ENCODE measurements around the gene SMAD6.

The SMAD6 gene

GRCh38 chr15:66702035-66702786, at the start of gene SMAD6:
TSS of gene SMAD6 (plus strand) at chr15:66702236. CDS start at chr15:66703259, 1,023 bp downstream.
- DNase-seq (ENCODE audit: low read depth in 2 of 2), result peak; percentile 68 to 70

DNA sequence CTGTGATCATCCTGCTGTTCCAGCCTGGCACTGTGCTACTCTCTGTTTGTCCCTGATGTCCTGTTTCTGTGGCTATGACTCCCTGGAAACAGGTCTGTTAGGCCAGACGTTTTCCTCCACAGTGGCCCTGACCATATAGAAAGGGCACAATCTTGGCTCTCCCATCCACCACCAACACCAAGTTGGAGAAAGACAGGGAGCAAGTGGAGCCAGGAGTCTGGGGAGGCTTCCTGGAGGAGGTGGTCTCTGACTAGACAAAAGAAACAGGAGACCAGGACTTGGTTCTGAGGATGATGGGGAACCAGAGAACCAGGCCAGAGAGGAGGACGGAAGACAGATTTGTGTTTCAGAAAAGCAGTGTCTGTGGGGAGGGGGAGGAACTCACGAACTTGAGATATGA, 49.2 kb upstream of the SMAD6 start:
- no peak for DNase-seq (ENCODE audit: low read depth in 2 of 2)

GRCh38 chr15:66653398-66653797, 48.6 kb upstream of the SMAD6 start:
- no peak for DNase-seq (ENCODE audit: low read depth in 2 of 2)

DNA sequence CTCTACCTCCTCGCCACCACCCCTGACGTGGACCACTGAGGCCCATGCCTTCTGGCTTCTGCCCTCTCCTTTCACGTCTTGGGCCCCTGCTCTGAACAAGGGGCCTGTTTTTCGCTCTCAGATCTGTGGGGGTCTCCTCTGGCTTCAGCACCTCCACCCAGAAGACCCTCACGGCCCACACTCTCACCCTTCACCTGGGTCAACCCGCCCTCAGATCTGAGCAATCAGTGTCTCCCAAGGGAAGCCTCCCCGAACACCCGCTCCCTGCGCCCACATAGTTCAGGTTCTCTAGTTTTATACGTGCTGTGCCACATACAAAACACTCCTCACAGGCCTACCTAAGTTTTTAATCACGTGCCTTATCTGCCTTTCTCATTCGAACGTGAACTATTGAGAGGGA, 48.2 kb upstream of the SMAD6 start:
- DNase-seq (ENCODE audit: low read depth in 2 of 2), result no peak

DNA sequence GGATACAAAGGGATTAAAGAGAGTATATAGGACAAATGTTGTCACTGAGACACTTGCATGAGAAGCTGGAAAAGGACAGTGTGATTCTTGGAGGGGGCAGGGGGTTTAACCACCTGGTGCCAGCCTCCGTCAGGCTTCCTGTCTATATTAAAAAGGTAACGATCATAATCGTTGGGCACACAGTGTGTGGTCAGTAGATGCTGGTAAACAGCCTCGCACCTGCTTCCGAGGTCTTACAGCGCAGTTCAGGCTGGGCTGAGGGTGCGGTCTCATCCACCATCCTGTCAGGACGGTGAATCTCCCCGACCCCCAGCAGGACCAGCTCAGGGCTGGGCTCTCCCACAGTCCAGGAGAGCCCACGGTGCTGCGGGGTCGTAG, 47.7 kb upstream of the SMAD6 start:
- no peak for DNase-seq (ENCODE audit: low read depth in 2 of 2)

DNA sequence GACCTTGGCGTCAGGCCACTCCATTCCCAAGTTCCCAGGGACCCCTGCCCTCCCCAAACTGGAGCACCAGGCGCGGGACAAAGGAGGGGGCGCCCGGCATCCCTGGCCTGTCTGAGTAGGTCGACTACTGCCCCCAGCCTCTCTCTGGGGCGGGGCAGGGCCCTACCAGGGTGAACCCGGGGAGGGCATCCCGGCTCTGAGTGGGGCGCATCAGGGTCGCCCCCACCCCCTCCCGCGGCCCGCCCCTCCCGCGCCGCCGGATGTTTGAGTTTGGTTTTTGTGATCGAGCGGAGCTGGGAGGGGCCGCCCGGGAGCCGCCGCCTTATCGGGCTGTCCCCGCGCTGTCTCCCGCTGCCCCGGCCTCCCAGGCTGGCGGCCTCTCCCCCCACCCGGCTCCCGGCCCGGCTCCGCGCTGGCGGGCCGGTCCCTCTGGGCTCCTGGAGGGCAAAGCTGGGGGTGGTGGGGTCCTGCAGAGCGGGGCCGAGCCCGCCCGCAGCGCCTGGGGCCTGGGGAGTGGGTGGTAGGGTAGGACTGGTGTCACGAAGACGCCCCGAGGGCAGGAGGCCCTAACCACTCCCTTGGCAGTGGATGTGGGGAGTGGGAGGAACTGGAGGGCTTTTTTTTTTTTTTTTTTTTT, 47.2 kb upstream of the SMAD6 start:
- no peak for DNase-seq (ENCODE audit: low read depth in 2 of 2)

GRCh38 chr15:66655511-66655910, 46.5 kb upstream of the SMAD6 start:
- no peak for DNase-seq (ENCODE audit: low read depth in 2 of 2)

- DNase-seq (ENCODE audit: low read depth in 2 of 2), result no peak
Observed at GRCh38 chr15:66655997-66656396, 46.0 kb upstream of the SMAD6 start.

- no peak for DNase-seq (ENCODE audit: low read depth in 2 of 2)
Observed at GRCh38 chr15:66657185-66658020, 44.6 kb upstream of the SMAD6 start.

DNA sequence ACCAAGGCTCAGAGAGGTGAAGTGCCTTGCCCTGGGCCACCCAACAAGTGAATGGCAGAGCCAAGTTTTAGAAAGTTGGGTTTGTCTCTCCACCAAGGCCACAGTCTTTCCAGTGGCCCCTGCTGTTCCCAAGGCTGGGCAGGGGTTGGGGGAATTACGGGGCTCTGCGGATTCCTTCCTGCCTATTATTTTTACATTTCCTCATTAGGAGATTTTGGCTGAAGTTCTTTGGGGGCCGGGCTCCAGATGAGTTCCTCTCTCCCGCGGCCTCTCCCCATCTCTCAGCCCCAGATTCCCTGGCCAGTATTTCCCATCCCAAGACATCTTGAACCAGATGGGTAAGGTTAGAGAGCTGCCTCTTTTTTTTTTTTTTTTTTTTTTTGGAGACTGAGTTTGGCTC, 44.0 kb upstream of the SMAD6 start:
- DNase-seq (ENCODE audit: low read depth in 2 of 2), result no peak

DNA sequence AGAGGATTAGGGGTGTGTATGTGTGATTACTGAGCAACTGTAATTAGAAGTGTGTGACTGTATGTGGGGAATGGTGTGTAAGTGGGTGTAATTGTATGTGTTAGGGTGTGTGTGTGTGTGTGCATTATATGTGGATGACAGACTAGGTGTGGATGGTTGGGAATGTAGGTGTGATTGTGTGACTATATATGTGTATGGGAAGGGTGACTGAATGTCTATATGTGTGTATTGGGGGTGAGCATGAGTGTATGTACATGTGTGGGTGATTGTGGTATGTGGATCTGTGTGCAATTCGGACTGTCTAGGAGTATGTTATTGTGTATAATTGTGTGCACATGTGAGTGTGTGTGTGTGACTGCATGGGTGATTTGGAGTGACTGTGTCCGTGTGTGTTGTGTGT, 43.2 kb upstream of the SMAD6 start:
- DNase-seq (ENCODE audit: low read depth in 2 of 2), result no peak

- DNase-seq (ENCODE audit: low read depth in 2 of 2), result no peak
Observed at GRCh38 chr15:66659384-66659783, 42.7 kb upstream of the SMAD6 start.

DNA sequence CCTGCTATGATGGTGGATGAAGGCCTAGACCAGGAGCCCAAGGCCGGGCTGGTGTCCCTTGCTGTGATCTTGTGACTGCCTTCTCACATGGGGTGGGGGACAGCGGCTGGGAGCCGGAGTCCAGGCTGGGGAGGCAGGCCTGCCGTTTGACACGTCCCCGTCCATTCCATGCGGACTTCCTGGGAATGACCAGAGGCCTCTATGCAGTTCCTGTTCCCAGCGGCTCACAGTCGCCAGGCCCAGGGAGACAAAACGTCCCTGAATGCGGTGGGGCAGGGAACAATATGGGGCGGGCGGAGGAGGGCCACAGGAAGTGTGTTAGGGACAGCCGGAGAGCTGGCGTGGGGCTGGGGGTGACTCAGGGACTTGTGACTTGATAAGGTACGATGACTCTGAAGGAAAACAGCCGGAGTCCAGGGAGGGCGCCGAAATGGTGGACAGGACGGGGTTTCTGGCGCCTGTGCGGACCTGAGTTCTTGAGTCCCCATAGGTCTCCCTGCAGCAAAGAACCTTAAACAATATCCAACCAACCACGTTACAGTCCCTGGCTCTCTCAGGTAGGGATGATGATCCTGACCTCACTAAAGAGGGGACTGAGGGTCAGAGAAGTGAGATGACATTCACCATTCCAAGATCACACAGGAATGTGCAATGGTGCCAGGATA, 40.5 kb upstream of the SMAD6 start:
- DNase-seq (ENCODE audit: low read depth in 2 of 2), result no peak

- DNase-seq (ENCODE audit: low read depth in 2 of 2), result no peak
Observed at GRCh38 chr15:66662522-66662921, 39.5 kb upstream of the SMAD6 start.

DNA sequence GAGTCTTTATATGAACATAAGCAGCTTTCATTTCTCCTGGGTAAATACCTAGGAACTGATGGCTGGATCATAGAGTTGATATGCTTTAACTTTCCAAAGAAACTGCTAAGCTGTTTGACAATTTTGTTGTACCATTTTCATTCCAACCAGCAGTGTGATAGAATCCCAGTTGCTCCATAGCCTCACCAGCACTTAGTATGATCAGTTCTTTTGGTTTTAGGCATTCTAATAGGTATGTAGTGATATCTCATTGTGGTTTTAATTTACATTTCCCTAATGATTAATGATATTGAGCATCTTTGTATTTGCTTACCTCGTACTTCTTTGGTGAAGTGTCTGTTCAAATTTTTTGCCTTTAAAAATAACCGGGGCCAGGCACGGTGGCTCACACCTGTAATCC, 38.4 kb upstream of the SMAD6 start:
- DNase-seq (ENCODE audit: low read depth in 2 of 2), result no peak

- DNase-seq (ENCODE audit: low read depth in 2 of 2), result no peak
Observed at GRCh38 chr15:66670175-66670574, 31.9 kb upstream of the SMAD6 start.

- no peak for DNase-seq (ENCODE audit: low read depth in 2 of 2)
Observed at GRCh38 chr15:66670762-66671580, 31.1 kb upstream of the SMAD6 start.

DNA sequence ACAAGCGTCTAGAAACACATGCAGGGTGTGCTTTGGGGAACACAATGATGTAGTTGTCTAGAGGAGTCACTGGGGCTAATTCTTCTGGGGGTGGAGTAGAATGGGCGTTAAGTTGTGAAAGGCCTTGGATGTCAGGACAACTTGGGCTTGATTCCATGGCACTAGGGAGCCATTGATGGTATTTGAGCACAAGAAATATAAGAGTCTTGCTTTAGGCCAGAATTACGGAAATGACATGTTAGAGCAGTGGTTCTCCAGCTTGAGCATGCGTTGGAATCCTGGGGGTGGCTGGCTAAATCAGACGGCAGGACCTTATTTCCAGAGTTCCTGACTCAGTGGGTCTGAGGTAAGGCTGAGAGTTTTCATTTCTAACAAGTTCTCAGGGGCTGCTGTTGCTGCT, 29.2 kb upstream of the SMAD6 start:
- DNase-seq (ENCODE audit: low read depth in 2 of 2), result no peak

DNA sequence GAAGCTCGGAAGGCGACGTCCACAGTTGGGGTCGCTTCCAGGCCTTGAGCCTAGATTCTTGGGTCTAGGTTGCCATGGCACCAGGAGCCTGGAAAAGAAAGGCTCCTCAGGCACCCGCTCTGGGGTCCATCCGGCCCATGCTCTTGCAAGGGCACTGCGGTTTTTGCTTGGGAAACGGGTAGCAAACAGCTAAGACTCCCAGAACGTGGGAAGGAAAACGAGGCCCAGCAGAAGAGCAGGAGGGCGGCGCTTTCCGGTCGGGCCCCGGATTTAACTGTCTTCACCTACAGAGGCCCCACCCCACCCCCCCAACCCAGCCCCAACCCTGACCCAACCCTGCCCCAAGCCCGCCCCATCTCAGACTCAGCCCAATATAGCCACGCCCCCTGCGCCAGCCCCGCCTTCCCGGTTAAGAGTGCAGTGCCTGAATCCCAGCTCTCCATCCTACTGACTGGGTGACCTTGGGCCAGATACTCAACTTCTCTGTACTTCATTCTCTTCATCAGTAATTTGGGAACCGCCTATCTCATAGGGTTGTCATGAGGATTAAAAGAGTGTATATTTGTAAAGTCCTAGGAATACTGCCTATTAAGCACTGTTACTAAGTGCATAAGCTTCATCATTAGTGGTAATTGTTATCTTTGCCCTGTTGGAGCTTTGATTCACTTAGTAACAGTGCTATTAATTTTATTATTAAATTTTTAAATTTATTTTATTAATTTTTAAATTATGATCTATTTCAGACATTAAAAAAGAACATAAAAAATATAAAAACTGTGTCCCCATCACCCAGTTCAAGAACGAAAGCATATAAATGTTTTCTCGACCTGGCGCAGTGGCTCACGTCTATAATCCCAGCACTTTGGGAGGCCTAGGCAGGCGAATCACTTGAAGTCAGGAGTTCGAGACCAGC, 28.4 kb upstream of the SMAD6 start:
- DNase-seq (ENCODE audit: low read depth in 2 of 2), result peak in 1 of 2 donors; percentile 29

DNA sequence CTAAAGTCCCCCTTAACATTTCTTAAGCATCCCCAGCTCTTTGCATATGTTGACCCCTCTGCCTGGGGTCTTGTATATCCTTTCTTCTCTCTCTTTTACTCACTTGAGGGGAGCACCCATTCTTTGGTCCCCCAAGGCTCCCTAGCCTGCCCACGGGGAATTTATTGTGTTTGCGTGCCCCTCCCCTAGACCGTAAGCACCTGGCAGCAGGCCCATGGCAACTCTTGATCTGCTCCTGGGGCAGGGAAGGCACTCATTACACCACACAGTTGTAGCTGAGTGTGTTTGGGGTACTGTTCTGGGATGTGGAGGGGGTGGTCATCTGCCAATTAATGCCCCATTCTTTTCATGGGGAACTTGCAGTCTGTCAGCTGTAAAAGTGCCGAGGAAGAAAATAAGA, 27.3 kb upstream of the SMAD6 start:
- DNase-seq (ENCODE audit: low read depth in 2 of 2), result no peak

All from stimulated activated CD4-positive, alpha-beta T cell treated with anti-CD3 and anti-CD28 coated beads, Interleukin-15, amount 100 ng/mL, for 48 hours (primary cell).